HuH-7.5 (cell line): Measurements from ENCODE around the gene PSMD4.

ENCODE experiments used
- DNase-seq: peaks from one replicate; pipeline ENCODE4 v3.0.0; 2011; ENCODE audit warnings: low spot score

PSMD4 gene

GRCh38 chr1:151309811-151310323, 55.3 kb downstream of the PSMD4 start:
- no peak for DNase-seq

- no peak for DNase-seq
Measured at GRCh38 chr1:151311011-151311410, 56.5 kb downstream of the PSMD4 start.

GRCh38 chr1:151311589-151312331, 57.2 kb downstream of the PSMD4 start:
- DNase-seq, result peak; percentile 68

GRCh38 chr1:151312411-151312810, 57.9 kb downstream of the PSMD4 start:
- no peak for DNase-seq

GRCh38 chr1:151312826-151313225, 58.3 kb downstream of the PSMD4 start:
- DNase-seq, result no peak

GRCh38 chr1:151313501-151313900, 59.0 kb downstream of the PSMD4 start:
- DNase-seq, result no peak

- DNase-seq, result no peak
Measured at GRCh38 chr1:151314137-151314875, 59.8 kb downstream of the PSMD4 start.

- no peak for DNase-seq
Measured at GRCh38 chr1:151315565-151316235, 61.2 kb downstream of the PSMD4 start.
